ENCODE data around the gene ZNRD2.

The ZNRD2 gene

GRCh38 chr11:65574811-65575567, 4.7 kb downstream of the ZNRD2 start:
- no peak for FAIRE-seq

DNA sequence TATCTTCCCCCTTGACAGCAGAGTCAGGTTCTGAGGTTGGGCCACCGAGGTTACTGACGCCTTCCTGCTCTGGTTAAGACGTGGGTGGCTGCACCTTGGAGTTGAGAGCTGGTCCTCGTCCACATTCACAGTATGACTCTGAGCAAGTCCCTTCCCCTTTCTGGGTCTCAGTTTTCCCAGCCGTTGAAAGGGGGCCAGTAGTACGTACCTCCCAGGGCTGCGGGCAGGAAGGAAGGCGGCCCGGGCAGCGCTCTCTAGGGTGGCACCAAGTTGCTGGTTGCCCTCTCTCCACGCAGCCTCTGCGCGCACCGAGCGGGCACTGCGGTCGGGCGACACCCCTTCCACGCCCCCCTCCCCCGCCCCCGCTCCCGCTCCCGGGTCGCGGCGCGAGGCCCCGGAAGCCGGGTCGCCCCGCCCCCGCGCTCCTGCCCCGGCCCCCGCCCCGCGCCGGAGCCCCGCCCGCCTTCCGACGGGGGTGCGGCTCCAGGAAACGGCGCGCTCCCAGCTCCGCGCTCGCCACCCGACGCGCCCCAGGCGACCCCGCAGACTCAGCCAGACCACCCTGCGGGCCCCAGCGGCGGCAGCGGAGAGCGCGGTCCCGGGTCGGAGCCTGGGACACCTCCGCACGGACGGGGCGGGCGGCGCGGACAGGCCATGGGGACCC, 5.4 kb downstream of the ZNRD2 start, which contains the start of gene EHBP1L1:
TSS of gene EHBP1L1 (plus strand) at position 486 of the 664 bp plus-strand sequence. CDS start 250 bp downstream, outside the sequence.
- FAIRE-seq, result no peak

DNA sequence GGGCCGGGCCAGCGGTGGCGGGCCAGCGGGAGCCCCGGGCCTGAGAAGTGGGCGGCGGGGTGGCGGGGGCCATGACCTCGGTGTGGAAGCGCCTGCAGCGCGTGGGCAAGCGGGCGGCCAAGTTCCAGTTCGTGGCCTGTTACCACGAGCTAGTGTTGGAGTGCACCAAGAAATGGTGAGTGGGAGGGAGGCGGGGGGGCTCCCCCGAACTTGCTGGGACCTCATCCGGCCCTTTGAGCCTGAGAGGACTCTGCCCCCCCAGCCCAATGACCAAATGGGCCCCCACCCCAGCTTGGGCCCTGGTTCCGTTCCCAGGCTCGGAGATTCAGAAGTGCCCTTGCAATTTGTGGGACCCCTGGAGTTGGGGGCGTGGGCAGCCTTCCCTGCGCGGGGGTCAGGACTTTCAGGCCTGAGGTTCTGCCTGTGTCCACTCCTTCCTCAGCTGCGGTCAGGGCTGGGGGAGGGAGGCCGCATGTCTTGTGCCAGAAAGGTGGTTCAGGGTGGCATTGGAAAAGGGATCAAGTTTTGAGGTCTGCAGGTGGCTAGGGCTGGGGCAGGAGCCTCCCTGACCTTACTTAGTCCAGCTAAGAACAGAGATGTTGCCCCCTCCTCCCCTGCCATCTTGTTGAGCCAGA, 6.1 kb downstream of the ZNRD2 start:
- no peak for FAIRE-seq

- FAIRE-seq, result no peak
Measured at GRCh38 chr11:65576867-65577755, 6.8 kb downstream of the ZNRD2 start.

DNA sequence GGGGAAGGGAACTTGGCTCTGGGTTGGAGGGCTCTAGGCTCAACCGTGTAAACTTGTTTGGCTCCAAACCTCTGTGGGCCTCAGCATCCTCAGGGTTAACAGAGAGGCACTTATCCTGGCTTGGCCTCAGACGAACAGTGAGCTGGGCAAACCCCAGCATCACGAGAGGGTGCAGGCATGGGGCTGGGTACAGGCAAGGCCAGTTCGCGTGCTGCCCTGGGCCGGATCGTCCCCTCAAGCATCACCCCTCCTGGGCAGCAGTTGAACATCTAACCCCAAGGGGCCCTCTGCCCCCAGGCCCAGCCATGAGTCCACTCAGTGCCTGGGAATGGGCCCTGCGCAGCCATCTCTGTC, 7.5 kb downstream of the ZNRD2 start:
- FAIRE-seq, result no peak

- FAIRE-seq, result no peak
Measured at GRCh38 chr11:65578134-65578533, 7.9 kb downstream of the ZNRD2 start.

DNA sequence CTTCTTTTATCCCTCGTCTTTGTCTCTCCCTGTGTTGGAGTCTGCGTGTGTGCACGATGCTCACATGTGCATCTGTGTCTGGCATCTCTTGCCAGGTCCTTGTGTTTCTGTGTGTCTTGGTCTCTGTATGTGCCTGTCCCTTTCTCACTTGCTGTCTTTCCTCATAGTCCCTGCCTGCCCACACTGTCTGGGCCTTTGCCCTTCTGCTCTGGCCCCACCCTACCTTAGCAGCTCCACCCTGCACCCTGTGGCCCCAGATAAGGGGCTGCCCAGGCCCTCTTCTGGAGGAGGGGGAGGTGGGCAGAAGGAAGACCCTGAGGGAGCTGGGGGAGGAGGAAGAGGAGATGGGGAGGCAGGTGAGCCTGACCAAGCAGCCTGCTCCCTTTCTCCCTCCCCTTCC, 8.4 kb downstream of the ZNRD2 start:
- no peak for FAIRE-seq

DNA sequence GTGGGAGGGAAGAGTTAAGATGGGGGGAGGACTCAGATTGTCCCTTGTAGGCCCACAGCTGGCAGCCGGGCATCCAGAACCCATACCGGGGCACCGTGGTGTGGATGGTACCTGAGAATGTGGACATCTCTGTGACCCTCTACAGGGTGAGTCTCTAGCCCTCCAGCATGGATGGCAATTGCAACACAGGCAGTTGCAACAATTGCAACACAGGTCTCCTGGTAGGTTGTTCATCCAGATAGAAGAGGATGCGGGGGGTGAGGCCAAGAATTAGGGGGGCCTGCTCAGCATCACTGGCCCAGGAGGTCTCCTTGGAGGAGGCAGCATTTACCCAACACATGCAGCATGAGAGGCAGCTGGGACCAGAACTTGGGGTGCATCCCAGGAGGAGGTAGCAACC, 9.0 kb downstream of the ZNRD2 start:
- FAIRE-seq, result no peak

DNA sequence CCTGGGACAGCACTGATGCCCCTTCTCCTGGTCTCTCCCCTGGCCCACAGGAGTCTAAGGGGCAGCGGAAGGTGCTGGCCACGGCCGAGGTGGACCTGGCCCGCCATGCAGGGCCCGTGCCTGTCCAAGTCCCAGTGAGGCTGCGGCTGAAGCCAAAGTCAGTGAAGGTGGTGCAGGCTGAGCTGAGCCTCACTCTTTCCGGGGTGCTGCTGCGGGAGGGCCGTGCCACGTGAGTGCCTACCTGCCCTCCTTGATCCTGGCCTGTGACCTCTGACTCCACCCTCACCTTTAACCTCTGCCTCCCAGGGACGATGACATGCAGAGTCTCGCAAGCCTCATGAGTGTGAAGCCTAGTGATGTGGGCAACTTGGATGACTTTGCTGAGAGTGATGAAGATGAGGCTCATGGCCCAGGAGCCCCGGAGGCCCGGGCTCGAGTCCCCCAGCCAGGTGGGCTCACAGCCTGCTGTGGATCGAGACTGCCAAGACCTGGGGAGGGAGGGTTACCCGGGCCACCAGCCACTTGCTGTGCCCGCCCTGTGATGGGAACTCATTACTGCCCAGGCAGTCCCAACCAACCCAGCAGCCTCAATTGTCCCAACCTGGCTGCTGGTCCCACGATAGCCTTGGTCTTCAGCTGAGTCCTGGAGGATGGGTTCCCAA, 9.9 kb downstream of the ZNRD2 start:
- no peak for FAIRE-seq

DNA sequence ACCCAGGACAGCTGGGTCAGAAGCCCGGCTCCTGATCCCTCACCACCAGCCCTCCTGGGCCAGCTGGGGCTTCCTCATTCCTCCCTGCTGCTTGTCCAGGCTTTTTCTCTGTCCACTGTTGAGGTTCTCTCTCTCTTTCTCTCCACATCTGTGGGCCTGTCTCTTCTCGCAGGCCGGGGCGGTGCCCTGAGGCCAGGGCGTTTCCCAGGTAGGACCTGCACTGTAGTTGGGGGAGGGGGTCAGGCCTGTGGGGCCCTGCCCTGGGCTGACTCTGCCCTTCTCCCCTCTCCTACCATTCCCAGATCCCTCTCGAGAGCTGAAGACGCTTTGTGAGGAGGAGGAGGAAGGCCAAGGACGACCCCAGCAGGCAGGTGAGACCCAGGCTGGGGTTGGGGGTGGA, 10.5 kb downstream of the ZNRD2 start:
- FAIRE-seq, result no peak

DNA sequence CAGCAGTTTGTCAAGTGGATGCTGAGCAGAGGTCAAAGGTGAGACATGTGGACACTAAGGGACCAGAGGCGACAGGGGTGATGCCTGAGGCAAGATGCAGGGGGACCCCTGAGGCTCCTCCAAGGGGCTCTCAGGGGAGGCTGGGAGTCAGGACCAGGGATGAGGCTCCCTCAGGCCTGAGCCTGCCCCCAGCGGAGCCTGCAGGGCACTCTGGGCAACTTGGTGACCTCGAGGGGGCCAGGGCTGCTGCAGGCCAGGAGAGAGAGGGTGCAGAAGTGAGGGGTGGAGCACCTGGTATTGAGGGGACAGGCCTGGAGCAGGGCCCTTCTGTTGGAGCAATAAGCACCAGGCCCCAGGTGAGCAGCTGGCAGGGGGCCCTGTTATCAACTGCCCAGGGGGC, 11.7 kb downstream of the ZNRD2 start:
- FAIRE-seq, result no peak

- FAIRE-seq, result no peak
Measured at GRCh38 chr11:65583589-65583988, 13.3 kb downstream of the ZNRD2 start.

DNA sequence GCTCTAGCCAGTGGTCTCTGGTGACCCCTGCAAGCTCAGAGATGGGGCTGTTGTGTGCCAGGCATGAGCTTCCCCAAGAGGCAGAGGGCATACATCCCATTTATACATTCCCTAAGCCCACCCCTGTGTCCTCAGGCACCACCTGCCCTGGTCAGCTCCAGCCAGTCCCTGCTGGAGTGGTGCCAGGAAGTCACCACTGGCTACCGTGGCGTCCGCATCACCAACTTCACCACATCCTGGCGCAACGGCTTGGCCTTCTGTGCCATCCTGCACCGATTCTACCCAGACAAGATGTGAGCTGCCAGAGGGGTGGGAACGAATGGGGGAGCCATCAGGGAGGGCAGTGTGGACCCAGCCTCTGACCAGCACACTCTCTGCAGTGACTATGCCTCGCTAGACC, 13.8 kb downstream of the ZNRD2 start:
- no peak for FAIRE-seq

GRCh38 chr11:65584723-65585171, 14.5 kb downstream of the ZNRD2 start:
- FAIRE-seq, result no peak

- no peak for FAIRE-seq
Measured at GRCh38 chr11:65585396-65586246, 15.3 kb downstream of the ZNRD2 start.

- no peak for FAIRE-seq
Measured at GRCh38 chr11:65586247-65586630, 16.0 kb downstream of the ZNRD2 start.

- no peak for FAIRE-seq
Measured at GRCh38 chr11:65586676-65587075, 16.4 kb downstream of the ZNRD2 start.

- no peak for FAIRE-seq
Measured at GRCh38 chr11:65588199-65589054, 18.1 kb downstream of the ZNRD2 start.

GRCh38 chr11:65589444-65590239, 19.4 kb downstream of the ZNRD2 start:
- FAIRE-seq, result no peak

Measured in A204.1 (cell line).